Non-pigmented ciliary epithelial cell (primary cell): Measurements from ENCODE around the gene NEIL3.

Experiments used
- DNase-seq: peaks from one replicate; pipeline ENCODE4 v3.0.0-alpha.2; 2010; ENCODE audit warnings: low read depth

Gene NEIL3, protein sequence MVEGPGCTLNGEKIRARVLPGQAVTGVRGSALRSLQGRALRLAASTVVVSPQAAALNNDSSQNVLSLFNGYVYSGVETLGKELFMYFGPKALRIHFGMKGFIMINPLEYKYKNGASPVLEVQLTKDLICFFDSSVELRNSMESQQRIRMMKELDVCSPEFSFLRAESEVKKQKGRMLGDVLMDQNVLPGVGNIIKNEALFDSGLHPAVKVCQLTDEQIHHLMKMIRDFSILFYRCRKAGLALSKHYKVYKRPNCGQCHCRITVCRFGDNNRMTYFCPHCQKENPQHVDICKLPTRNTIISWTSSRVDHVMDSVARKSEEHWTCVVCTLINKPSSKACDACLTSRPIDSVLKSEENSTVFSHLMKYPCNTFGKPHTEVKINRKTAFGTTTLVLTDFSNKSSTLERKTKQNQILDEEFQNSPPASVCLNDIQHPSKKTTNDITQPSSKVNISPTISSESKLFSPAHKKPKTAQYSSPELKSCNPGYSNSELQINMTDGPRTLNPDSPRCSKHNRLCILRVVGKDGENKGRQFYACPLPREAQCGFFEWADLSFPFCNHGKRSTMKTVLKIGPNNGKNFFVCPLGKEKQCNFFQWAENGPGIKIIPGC

DNA sequence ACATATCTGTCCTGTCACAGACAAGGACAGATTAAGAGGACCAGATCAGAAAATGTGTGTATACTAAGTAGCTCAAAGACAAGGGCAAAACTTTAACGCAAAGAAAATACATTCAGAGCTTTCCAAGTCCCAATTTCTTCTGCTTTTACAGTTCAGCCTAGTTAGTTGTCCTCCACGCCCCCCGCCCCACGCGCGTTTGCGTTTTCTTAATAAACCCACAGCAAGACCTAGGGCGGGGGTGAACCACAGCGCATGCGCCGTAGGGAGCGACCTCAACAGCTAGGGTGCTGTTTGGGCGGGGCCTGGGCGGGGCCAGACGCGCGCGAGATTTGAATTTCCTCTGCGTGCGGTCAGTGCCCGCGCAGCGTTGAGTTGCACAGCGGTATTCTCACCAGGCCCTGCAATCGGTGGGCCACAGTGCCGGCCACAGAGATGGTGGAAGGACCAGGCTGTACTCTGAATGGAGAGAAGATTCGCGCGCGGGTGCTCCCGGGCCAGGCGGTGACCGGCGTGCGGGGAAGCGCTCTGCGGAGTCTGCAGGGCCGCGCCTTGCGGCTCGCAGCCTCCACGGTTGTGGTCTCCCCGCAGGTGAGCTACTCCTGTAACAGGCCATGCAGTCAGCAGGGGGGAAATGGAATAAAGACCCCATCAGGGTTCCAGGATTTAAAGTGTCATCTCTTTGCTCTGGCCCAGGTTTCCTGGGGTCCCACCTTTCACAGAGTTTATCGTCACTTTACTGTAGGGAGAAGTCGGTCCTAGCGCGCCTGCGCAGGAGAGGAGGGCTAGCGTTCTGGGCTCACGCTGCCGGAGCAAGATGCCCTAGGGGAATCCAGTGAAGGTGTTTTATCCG lies at the start of gene NEIL3:
Gene NEIL3 (plus strand): TSS at position 353 of the 850 bp plus-strand sequence. CDS start 80 bp downstream, at position 433.
- DNase-seq = peak; percentile 47

DNA sequence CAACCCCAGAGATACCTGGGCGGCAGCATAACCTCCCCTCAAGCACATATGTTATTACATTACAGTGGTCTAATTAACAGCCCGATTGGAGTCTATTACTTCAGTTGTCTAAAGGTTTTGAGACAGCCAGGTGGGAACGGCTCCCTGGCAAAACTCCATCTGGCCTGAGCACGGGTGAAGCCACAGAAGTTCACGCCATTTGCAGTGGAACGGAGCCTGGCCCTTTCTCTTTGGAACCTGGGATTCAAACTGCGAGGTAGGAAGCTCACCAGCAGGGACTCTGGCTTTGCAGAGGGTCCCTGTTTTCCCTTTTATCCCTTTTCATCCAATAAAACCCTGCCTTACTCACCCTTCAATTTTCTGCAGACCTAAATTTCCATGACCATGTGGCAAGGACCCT lies 45.9 kb upstream of the NEIL3 start:
- no peak for DNase-seq

GRCh38 chr4:177264788-177265422 lies 44.8 kb upstream of the NEIL3 start:
- no peak for DNase-seq

DNA sequence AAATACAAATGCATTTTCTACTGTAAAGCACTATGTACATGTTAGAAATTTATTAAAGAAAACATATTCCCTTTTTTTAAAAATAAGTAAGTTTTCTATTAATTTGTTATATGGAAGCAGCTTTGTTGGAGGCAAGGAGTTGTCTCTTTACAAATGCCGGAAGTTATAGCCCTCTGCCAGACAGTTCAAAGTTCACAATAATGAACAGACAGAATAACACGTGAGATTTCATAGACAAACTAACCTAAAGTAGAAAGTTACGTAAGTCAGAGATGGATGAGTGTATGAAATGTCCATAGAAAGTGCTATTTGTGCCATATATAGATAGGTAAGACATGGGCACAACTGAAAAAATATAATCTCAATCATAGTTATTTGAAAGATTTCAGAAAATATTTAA lies 43.9 kb upstream of the NEIL3 start:
- no peak for DNase-seq

DNA sequence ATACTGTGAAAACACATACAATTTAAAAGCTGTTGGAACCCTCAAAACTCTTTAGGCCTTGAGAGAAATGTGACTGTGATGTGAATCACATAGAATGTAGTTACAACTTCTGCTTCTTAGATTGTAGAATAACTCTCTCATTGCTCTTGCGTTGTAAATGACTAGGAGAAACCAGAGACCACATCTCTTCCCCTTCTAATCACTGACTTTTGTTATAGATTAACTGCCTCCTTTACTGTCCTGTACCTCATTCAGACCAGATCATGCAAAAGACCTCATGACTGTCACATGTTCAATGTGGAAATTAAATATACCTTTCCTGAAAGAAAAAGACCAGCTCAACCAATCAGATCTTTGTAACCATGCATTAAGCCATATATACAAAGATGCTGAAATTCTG lies 43.2 kb upstream of the NEIL3 start:
- DNase-seq = no peak

GRCh38 chr4:177267911-177268310 lies 41.8 kb upstream of the NEIL3 start:
- DNase-seq = no peak

DNA sequence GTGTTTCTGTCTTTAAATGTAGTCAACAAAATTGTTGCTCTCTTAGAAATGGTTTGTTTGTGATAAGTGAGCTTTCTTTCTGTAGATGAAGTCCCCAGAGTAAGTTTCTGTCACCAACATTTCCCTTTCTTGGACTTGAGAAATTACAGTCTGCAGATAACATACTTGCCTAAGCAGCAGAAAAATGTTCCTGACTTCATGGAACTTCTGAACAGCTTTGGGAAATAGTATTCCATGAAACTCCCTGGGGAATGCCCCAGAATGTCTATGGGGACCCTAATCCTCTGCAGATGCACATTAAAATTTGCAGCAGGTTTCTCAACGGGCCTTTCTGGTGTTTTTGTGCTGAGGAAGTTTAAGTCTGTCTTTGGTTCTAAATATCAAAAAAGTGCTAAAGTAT lies 38.6 kb upstream of the NEIL3 start:
- no peak for DNase-seq

- DNase-seq = no peak
Observed at GRCh38 chr4:177271915-177272766, 37.5 kb upstream of the NEIL3 start.

DNA sequence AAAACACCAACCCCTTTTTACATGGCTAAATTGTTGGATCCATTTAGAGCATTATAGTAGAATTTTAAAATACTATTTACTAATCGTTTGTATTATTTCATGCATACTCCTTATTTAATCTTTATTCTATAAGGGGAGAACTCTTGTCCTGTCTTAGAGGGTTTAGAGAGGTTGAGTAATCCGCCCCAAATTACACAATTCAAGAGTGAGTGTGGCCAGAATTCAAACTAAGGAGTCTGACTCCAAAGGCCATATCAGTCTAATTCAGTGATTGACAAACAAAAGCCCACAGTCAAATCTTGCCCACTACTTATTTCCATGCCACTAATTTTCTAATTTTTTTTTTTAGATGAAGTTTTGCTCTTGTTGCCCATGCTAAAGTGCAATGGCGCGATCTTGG lies 33.7 kb upstream of the NEIL3 start:
- DNase-seq = no peak

DNA sequence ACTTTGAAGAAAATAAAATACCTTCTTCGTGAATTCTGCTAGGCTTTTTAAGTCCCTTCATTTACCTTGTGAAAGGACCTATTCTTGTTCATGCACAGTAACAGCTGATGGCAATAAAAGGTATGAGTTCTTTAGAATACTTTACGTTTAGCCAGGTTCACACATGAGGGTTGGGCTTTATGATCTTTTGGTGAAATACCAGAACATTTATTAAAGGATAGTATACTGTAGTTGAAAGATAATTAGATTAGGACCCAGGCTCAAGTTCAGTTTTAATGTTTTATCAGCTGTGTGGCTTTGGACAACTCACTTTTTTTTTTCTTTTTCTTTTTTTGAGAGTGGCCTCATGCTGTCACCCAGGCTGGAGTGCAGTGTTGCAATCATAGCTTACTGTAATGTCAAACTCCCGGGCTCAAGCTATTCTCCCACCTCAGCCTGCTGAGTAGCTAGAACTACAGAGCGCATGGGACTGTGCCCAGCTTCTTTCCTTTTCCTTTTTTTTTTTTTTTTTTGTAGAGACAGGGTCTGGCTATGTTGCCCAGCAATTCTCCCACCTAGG lies 28.2 kb upstream of the NEIL3 start:
- DNase-seq = no peak

DNA sequence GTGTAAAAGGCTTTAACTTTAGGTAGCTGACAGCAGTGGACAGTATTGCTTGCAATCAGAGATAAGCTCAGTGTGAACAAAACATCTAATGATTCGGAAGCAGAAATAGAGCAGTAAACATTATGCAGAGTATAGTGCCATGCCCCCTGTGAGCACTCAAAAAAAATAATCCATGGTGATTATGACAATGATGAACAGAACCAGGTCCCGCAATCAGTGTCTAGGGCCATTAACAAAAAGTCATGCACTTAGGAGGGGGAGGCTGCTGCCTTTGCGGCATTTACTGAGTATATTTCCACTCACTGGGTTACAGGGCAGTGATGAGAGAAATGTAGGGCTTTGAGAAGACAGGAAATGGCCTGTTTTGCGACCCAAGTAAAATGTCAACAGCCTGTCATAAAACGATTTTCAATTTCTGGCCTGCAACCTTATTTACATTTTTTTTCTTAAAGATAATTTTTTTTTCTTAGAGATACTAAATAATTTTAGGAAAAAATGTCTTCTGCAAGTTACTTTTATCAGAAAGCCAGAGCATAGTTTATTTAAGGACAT lies 27.3 kb upstream of the NEIL3 start:
- no peak for DNase-seq

DNA sequence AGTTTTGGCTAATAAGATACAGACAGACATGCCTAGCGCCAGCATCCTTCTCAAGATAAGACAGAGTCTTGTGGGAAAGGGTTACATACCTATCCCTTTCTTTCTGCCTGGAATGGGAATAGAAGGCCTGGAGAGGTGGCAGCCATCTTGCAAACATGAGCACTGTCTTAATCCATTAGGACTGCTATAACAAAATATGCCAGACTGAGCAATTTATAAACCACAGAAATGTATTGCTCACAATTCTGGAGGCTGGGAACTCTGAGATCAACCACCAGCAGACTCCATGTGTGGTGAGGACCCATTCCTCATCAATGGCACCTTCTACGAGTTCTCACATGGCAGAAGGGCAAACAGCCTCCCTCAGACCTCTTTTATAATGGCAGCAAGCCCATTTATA lies 26.5 kb upstream of the NEIL3 start:
- DNase-seq = peak; percentile 50

DNA sequence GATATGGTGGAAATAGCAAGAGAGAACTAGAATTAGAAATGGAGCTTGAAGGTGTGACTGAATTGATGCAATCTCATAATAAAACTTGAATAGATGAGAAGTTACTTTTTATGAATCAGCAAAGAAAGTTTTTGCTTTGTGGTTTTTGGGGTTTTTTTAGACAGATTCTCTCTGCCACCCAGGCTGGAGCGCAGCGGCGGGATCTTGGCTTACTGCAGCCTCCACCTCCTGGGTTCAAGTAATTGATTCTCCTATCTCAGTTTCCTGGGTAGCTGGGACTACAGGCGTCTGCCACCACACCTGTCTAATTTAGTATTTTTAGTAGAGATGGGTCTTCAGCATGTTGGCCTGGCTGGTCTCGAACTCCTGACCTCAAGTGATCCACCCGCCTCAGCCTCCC lies 23.7 kb upstream of the NEIL3 start:
- no peak for DNase-seq

DNA sequence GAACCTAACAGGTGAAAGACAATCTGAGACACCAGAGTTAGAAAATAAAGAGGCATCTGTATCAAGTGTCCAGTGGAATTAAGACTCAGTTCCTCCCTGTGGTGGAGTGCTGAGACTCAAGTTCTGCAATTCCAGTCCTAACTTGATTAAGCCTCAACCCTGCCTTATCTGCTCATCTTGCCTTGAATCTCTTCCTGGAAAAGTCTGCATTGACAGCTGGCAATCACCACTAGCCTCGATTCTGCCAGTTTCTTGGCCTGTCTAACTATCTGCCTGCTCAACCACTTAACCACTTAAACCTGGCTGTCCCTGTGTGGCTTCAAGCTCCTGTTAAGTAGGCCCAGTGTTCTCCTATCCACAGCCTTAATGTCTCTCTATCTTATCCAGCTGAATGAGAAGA lies 22.4 kb upstream of the NEIL3 start:
- no peak for DNase-seq

GRCh38 chr4:177288335-177288734 lies 21.3 kb upstream of the NEIL3 start:
- DNase-seq = no peak

GRCh38 chr4:177290780-177291179 lies 18.9 kb upstream of the NEIL3 start:
- no peak for DNase-seq

- no peak for DNase-seq
Observed at GRCh38 chr4:177292171-177292570, 17.5 kb upstream of the NEIL3 start.

DNA sequence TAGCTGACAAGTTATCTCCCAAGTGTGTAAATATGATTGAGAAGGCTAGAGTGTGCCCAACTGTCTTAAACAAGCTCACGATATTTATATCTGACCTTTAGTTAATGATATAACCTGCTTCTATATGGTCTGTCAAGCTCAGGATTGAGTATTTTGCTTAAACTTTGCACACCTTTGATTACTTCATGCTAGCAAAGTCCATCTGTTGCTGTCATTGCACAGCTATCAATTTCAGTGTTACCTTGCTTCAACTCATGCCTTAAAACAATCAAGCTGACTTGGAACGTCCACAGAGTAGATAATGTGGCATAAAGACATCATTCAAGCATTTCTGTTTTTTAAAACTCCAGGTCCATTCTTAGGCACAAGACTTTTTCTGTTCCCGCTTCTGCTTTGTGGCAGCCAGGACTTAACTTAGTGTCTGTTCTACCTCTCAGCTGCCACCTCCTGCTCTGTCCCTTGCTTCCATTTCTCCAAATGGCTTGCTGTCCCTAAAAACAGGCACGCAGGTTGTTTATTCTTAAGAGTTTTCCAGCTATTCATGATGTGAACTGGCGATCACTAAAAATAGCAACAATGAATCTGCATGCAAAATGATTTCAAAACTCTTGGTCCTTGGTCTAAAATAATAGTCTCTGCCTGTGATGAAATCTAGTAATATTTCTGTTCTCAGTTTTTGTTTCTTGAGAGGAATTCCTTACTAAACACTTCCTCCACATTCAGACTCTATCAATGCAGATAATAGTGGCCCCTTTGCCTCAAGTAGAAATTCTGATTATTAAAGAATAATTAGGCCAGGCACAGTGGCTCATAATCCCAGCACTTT lies 16.3 kb upstream of the NEIL3 start:
- no peak for DNase-seq

DNA sequence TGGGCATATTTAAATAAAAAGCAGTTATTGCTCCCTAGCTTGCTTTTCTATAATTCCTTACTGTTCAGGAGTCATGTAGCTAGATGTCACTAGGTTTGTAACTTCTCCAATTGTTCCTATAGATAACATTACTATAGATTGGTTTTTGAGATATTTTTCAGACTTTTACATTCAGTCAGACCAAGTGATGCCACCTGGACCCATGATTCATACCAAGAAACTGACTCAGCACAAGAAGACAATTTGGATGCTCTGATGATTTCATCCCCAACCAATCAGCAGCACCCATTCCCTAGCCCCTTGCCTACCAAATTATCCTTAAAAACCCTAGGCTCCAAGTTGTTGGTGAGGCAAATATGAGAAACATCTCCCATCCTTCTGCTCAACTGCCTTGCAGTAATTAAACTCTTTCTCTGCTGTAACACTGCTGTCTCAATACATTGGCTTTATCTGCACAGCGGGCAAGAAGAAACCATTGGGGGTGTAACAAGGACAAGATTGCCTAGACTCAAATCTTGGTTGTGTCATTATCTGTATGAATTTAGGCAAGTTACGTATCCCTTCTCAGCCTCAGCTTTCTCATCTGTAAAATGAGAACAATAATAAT lies 11.8 kb upstream of the NEIL3 start:
- DNase-seq = no peak
